GM10266 (cell line): ENCODE data around the gene BRD3.
"Not testable (repeated sequence)": the region's sequence is repeated elsewhere in the genome, so short reads cannot be mapped to it uniquely, and the experiment has no call there.

ENCODE experiments used
- DNase-seq: peaks from one replicate; pipeline ENCODE4 v3.0.0; 2012; ENCODE audit errors: extremely low spot score
- CTCF ChIP-seq: IDR thresholded peaks from 2 replicates; pipeline ENCODE4 v1.5.1; 2012; ENCODE audit warnings: mild to moderate bottlenecking, low read depth; ENCODE audit not compliant: control insufficient read depth, insufficient read depth; ENCODE audit errors: missing control alignments

BRD3 gene

GRCh38 chr9:134073500-134073899 lies 5.7 kb upstream of the BRD3 start:
- no peak for TF ChIP-seq CTCF
- no peak for DNase-seq

GRCh38 chr9:134072683-134073082 lies 4.9 kb upstream of the BRD3 start:
- DNase-seq = not testable (repeated sequence)

- TF ChIP-seq CTCF = no peak
Observed at GRCh38 chr9:134071149-134071548, 3.3 kb upstream of the BRD3 start.

GRCh38 chr9:134069480-134070399 lies 1.9 kb upstream of the BRD3 start:
- no peak for TF ChIP-seq CTCF
- DNase-seq = peak; percentile 17

More at GRCh38 chr9:134071149-134071548, 3.3 kb upstream of the BRD3 start:
- no peak for DNase-seq

GRCh38 chr9:134068744-134069479 lies 1.1 kb upstream of the BRD3 start:
- no peak for DNase-seq

GRCh38 chr9:134066913-134067851 lies 644 bp downstream of the BRD3 start:
- TF ChIP-seq CTCF = no peak
- peak; percentile 80 for DNase-seq

More at GRCh38 chr9:134068744-134069479, 1.1 kb upstream of the BRD3 start:
- no peak for TF ChIP-seq CTCF

GRCh38 chr9:134066526-134066912 lies 1.3 kb downstream of the BRD3 start:
- no peak for TF ChIP-seq CTCF
- DNase-seq = no peak
